ENCODE results near the gene RNF26.

DNA sequence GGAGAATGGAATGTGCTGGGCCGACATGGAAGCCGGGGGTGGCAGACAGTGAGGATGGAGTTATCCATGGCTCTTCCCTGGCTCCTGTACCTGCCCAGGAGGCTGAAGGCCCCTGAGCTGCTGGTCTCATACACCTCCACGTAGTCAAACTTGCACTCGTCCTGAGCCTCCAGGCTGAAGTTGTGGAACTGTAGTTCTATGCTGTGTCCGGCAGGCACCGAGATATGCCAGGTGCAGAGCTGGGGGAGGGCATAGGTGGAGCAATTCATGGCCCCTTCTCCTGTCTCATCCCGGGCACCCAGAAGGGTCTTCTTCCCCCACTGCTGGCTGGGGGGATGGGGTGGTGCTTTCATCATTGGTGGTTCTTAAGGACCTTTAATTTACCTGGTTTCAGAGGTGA is 9.4 kb downstream of the RNF26 start:
- TF ChIP-seq, protein P1, sequence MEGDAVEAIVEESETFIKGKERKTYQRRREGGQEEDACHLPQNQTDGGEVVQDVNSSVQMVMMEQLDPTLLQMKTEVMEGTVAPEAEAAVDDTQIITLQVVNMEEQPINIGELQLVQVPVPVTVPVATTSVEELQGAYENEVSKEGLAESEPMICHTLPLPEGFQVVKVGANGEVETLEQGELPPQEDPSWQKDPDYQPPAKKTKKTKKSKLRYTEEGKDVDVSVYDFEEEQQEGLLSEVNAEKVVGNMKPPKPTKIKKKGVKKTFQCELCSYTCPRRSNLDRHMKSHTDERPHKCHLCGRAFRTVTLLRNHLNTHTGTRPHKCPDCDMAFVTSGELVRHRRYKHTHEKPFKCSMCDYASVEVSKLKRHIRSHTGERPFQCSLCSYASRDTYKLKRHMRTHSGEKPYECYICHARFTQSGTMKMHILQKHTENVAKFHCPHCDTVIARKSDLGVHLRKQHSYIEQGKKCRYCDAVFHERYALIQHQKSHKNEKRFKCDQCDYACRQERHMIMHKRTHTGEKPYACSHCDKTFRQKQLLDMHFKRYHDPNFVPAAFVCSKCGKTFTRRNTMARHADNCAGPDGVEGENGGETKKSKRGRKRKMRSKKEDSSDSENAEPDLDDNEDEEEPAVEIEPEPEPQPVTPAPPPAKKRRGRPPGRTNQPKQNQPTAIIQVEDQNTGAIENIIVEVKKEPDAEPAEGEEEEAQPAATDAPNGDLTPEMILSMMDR (IDR thresholded peaks at IDR 0.05; ENCODE audit: poor library complexity), result no peak
- no peak for TF ChIP-seq EZH2 (IDR thresholded peaks at IDR 0.05; ENCODE audit: borderline replicate concordance)

All from hepatocyte (in vitro differentiated cells).